ENCODE results near the gene UBE3C. TPM values are rescaled to one million over a fixed set of nuclear protein-coding genes. Genes with fewer than 3 reads are reported as not detected.
"Not testable (repeated sequence)": the region's sequence is repeated elsewhere in the genome, so short reads cannot be mapped to it uniquely, and the experiment has no call there.

UBE3C gene
- total and polyA plus RNA-seq, 3 experiments from 2014 or later: 30.7 to 82.7 (median 81.1) TPM

- peaks cover 60 to 98% (median 90%) of the 10 kb centered on the region in 3 donors for H3K4me1 Mint-ChIP-seq
- H3K4me3 Mint-ChIP-seq: peak overlapping the region in 1 of 7 donors; percentile 43
- H3K36me3 Mint-ChIP-seq: peaks cover 0 to 25% (median 4%) of the 10 kb centered on the region in 3 donors
- Histone ChIP-seq H3K27me3 (ENCODE audit: insufficient read depth, low read length, poor library complexity, severe bottlenecking) (no peaks in the 10 kb centered on the region), H3K4me1 (ENCODE audit: insufficient read depth, low read length) (peaks cover 34% of the 10 kb centered on the region), H3K36me3 (ENCODE audit: insufficient read depth, low read length) (no peaks in the 10 kb centered on the region), H3K9me3 (ENCODE audit: low read length) (no peaks in the 10 kb centered on the region), H3K27ac (ENCODE audit: low read depth, low read length) (no peak overlapping the region), H3K4me3 (ENCODE audit: low read length) (no peak overlapping the region)
- DNase-seq: no peak
- ChIA-PET POLR2A (no interaction called here), CTCF (no interaction called here)
- H3K9me3 Mint-ChIP-seq: no peaks in the 10 kb centered on the region
- no peaks in the 10 kb centered on the region for H3K27me3 Mint-ChIP-seq
- no peak overlapping the region for H3K27ac Mint-ChIP-seq
Observed at GRCh38 chr7:157149317-157149716, 10.6 kb downstream of the UBE3C start.

- H3K4me3 Mint-ChIP-seq: peak overlapping the region in 2 of 7 donors; percentile 20 to 69
- H3K4me1 ChIP-seq (ENCODE audit: insufficient read depth, low read length): peaks cover 34% of the 10 kb centered on the region
- no peaks in the 10 kb centered on the region for H3K36me3 ChIP-seq (ENCODE audit: insufficient read depth, low read length)
- no peaks in the 10 kb centered on the region for H3K9me3 ChIP-seq (ENCODE audit: low read length)
- POLR2A ChIA-PET: no interaction called here
- no peak overlapping the region for H3K27ac Mint-ChIP-seq
- H3K4me3 ChIP-seq (ENCODE audit: low read length): no peak overlapping the region
- H3K27me3 Mint-ChIP-seq: no peaks in the 10 kb centered on the region
- DNase-seq: no peak
- H3K4me1 Mint-ChIP-seq: peaks cover 57 to 97% (median 87%) of the 10 kb centered on the region in 3 donors
- CTCF ChIA-PET: interaction anchor here (0.9 kb wide), 1 partner anchor 12 kb away, joined by 3 read pairs; the partner anchor contains the start of gene UBE3C
- H3K27ac ChIP-seq (ENCODE audit: low read depth, low read length): no peak overlapping the region
- H3K36me3 Mint-ChIP-seq: peaks cover 0 to 18% (median 4%) of the 10 kb centered on the region in 3 donors
- H3K27me3 ChIP-seq (ENCODE audit: insufficient read depth, low read length, poor library complexity, severe bottlenecking): no peaks in the 10 kb centered on the region
- no peaks in the 10 kb centered on the region for H3K9me3 Mint-ChIP-seq
Observed at GRCh38 chr7:157150882-157151281, 12.2 kb downstream of the UBE3C start.

- Histone ChIP-seq H3K4me3 (ENCODE audit: low read length) (no peak overlapping the region), H3K9me3 (ENCODE audit: low read length) (no peaks in the 10 kb centered on the region), H3K27me3 (ENCODE audit: insufficient read depth, low read length, poor library complexity, severe bottlenecking) (no peaks in the 10 kb centered on the region), H3K27ac (ENCODE audit: low read depth, low read length) (no peak overlapping the region), H3K4me1 (ENCODE audit: insufficient read depth, low read length) (peaks cover 32% of the 10 kb centered on the region), H3K36me3 (ENCODE audit: insufficient read depth, low read length) (no peaks in the 10 kb centered on the region)
- Mint-ChIP-seq H3K4me3 (peak overlapping the region in 3 of 7 donors; percentile 19 to 33 (median 20)), H3K36me3 (peaks cover 0 to 18% (median 4%) of the 10 kb centered on the region in 3 donors), H3K4me1 (peaks cover 60 to 97% (median 87%) of the 10 kb centered on the region in 3 donors), H3K27ac (peak overlapping the region in 4 of 8 donors; percentile 33 to 72 (median 58)), H3K27me3 (no peaks in the 10 kb centered on the region), H3K9me3 (no peaks in the 10 kb centered on the region)
- DNase-seq: peak in 1 of 5 donors; percentile 8
- ChIA-PET POLR2A (no interaction called here), CTCF (no interaction called here)
Observed at GRCh38 chr7:157151626-157152339, 13.1 kb downstream of the UBE3C start.

GRCh38 chr7:157152391-157152937, 13.7 kb downstream of the UBE3C start:
- H3K36me3 ChIP-seq (ENCODE audit: insufficient read depth, low read length): no peaks in the 10 kb centered on the region
- no peaks in the 10 kb centered on the region for H3K9me3 ChIP-seq (ENCODE audit: low read length)
- H3K27ac Mint-ChIP-seq: peak overlapping the region in 2 of 8 donors; percentile 33 to 72
- ChIA-PET CTCF (no interaction called here), POLR2A (no interaction called here)
- H3K27me3 ChIP-seq (ENCODE audit: insufficient read depth, low read length, poor library complexity, severe bottlenecking): no peaks in the 10 kb centered on the region
- no peaks in the 10 kb centered on the region for H3K9me3 Mint-ChIP-seq
- no peak for DNase-seq
- H3K27me3 Mint-ChIP-seq: no peaks in the 10 kb centered on the region
- no peak overlapping the region for H3K27ac ChIP-seq (ENCODE audit: low read depth, low read length)
- peaks cover 0 to 17% (median 2%) of the 10 kb centered on the region in 3 donors for H3K36me3 Mint-ChIP-seq
- H3K4me1 ChIP-seq (ENCODE audit: insufficient read depth, low read length): peaks cover 26% of the 10 kb centered on the region
- peaks cover 58 to 97% (median 87%) of the 10 kb centered on the region in 3 donors for H3K4me1 Mint-ChIP-seq
- peak overlapping the region in 1 of 7 donors; percentile 19 for H3K4me3 Mint-ChIP-seq
- no peak overlapping the region for H3K4me3 ChIP-seq (ENCODE audit: low read length)

- H3K4me1 ChIP-seq (ENCODE audit: insufficient read depth, low read length): peaks cover 20% of the 10 kb centered on the region
- no peak overlapping the region for H3K27ac ChIP-seq (ENCODE audit: low read depth, low read length)
- H3K36me3 ChIP-seq (ENCODE audit: insufficient read depth, low read length): no peaks in the 10 kb centered on the region
- Mint-ChIP-seq H3K9me3 (no peaks in the 10 kb centered on the region), H3K36me3 (peaks cover 0 to 17% (median 2%) of the 10 kb centered on the region in 3 donors), H3K4me1 (peaks cover 52 to 93% (median 83%) of the 10 kb centered on the region in 3 donors), H3K27ac (peak overlapping the region in 2 of 8 donors; percentile 23 to 33), H3K4me3 (peak overlapping the region in 1 of 7 donors; percentile 28), H3K27me3 (no peaks in the 10 kb centered on the region)
- ChIA-PET CTCF (no interaction called here), POLR2A (no interaction called here)
- H3K27me3 ChIP-seq (ENCODE audit: insufficient read depth, low read length, poor library complexity, severe bottlenecking): no peaks in the 10 kb centered on the region
- DNase-seq: no peak
- no peak overlapping the region for H3K4me3 ChIP-seq (ENCODE audit: low read length)
- H3K9me3 ChIP-seq (ENCODE audit: low read length): no peaks in the 10 kb centered on the region
Observed at GRCh38 chr7:157153260-157153659, 14.5 kb downstream of the UBE3C start.

- Mint-ChIP-seq H3K4me1 (peaks cover 58 to 90% (median 87%) of the 10 kb centered on the region in 3 donors), H3K4me3 (no peak overlapping the region), H3K27ac (peak overlapping the region in 4 of 8 donors; percentile 20 to 61 (median 28)), H3K9me3 (no peaks in the 10 kb centered on the region), H3K36me3 (peaks cover 0 to 22% (median 2%) of the 10 kb centered on the region in 3 donors), H3K27me3 (no peaks in the 10 kb centered on the region)
- Histone ChIP-seq H3K36me3 (ENCODE audit: insufficient read depth, low read length) (no peaks in the 10 kb centered on the region), H3K27me3 (ENCODE audit: insufficient read depth, low read length, poor library complexity, severe bottlenecking) (no peaks in the 10 kb centered on the region), H3K27ac (ENCODE audit: low read depth, low read length) (no peak overlapping the region), H3K4me3 (ENCODE audit: low read length) (no peak overlapping the region), H3K9me3 (ENCODE audit: low read length) (no peaks in the 10 kb centered on the region), H3K4me1 (ENCODE audit: insufficient read depth, low read length) (peaks cover 6% of the 10 kb centered on the region)
- CTCF ChIA-PET: interaction anchor here (1.0 kb wide), 1 partner anchor 14 kb away, joined by 4 read pairs; no protein-coding TSS in a partner anchor
- DNase-seq: no peak
- POLR2A ChIA-PET: no interaction called here
Observed at GRCh38 chr7:157155959-157156358, 17.2 kb downstream of the UBE3C start.

GRCh38 chr7:157158400-157158799, 19.7 kb downstream of the UBE3C start:
- H3K9me3 ChIP-seq (ENCODE audit: low read length): no peaks in the 10 kb centered on the region
- ChIA-PET POLR2A (no interaction called here), CTCF (no interaction called here)
- H3K4me3 ChIP-seq (ENCODE audit: low read length): no peak overlapping the region
- H3K4me1 ChIP-seq (ENCODE audit: insufficient read depth, low read length): no peaks in the 10 kb centered on the region
- Mint-ChIP-seq H3K9me3 (no peaks in the 10 kb centered on the region), H3K4me1 (peaks cover 41 to 69% (median 67%) of the 10 kb centered on the region in 3 donors), H3K27me3 (no peaks in the 10 kb centered on the region), H3K27ac (peak overlapping the region in 2 of 8 donors; percentile 22 to 47), H3K4me3 (no peak overlapping the region), H3K36me3 (peaks cover 0 to 14% (median under 1%) of the 10 kb centered on the region in 3 donors)
- DNase-seq: no peak
- H3K27ac ChIP-seq (ENCODE audit: low read depth, low read length): no peak overlapping the region
- no peaks in the 10 kb centered on the region for H3K27me3 ChIP-seq (ENCODE audit: insufficient read depth, low read length, poor library complexity, severe bottlenecking)
- H3K36me3 ChIP-seq (ENCODE audit: insufficient read depth, low read length): no peaks in the 10 kb centered on the region

- H3K27me3 Mint-ChIP-seq; CTCF ChIA-PET; H3K9me3 Mint-ChIP-seq; H3K27me3 ChIP-seq (ENCODE audit: insufficient read depth, low read length, poor library complexity, severe bottlenecking); H3K27ac ChIP-seq (ENCODE audit: low read depth, low read length); H3K9me3 ChIP-seq (ENCODE audit: low read length); H3K4me1 ChIP-seq (ENCODE audit: insufficient read depth, low read length); H3K4me3 Mint-ChIP-seq; DNase-seq; H3K27ac Mint-ChIP-seq; POLR2A ChIA-PET; H3K36me3 ChIP-seq (ENCODE audit: insufficient read depth, low read length); H3K4me3 ChIP-seq (ENCODE audit: low read length): not testable (repeated sequence)
- Mint-ChIP-seq H3K36me3 (peaks cover 4 to 18% (median 5%) of the 10 kb centered on the region in 3 donors), H3K4me1 (peaks cover 36 to 67% (median 64%) of the 10 kb centered on the region in 3 donors)
Observed at GRCh38 chr7:157159537-157159936, 20.8 kb downstream of the UBE3C start.

All from CD8-positive, alpha-beta memory T cell (primary cell).